HuH-7.5 (cell line): ENCODE measurements around the gene CAND1.

Experiments
- DNase-seq: peaks from one replicate; pipeline ENCODE4 v3.0.0; 2011; ENCODE audit warnings: low spot score

Gene CAND1

GRCh38 chr12:67344979-67345710, 76.0 kb downstream of the CAND1 start:
- DNase-seq, result no peak

- DNase-seq, result no peak
Measured at GRCh38 chr12:67348683-67349082, 79.5 kb downstream of the CAND1 start.

GRCh38 chr12:67352682-67353081, 83.5 kb downstream of the CAND1 start:
- DNase-seq, result no peak

GRCh38 chr12:67354322-67354721, 85.2 kb downstream of the CAND1 start:
- no peak for DNase-seq

- no peak for DNase-seq
Measured at GRCh38 chr12:67354966-67355365, 85.8 kb downstream of the CAND1 start.

- no peak for DNase-seq
Measured at GRCh38 chr12:67355428-67356379, 86.5 kb downstream of the CAND1 start.

GRCh38 chr12:67356380-67356774, 87.2 kb downstream of the CAND1 start:
- DNase-seq, result no peak

- no peak for DNase-seq
Measured at GRCh38 chr12:67357376-67358125, 88.4 kb downstream of the CAND1 start.

- DNase-seq, result no peak
Measured at GRCh38 chr12:67358781-67359338, 89.7 kb downstream of the CAND1 start.

GRCh38 chr12:67362526-67362925, 93.4 kb downstream of the CAND1 start:
- DNase-seq, result no peak

GRCh38 chr12:67364228-67364627, 95.1 kb downstream of the CAND1 start:
- no peak for DNase-seq

- no peak for DNase-seq
Measured at GRCh38 chr12:67365131-67365530, 96.0 kb downstream of the CAND1 start.

GRCh38 chr12:67367843-67368242, 98.7 kb downstream of the CAND1 start:
- no peak for DNase-seq
